ENCODE data around the gene KCTD3. TPM values are rescaled to one million over a fixed set of nuclear protein-coding genes. Genes with fewer than 3 reads are reported as not detected.

The KCTD3 gene
- total RNA-seq, 1 experiment from 2014 or later, result 39.3 TPM

- no peak overlapping the region for H4K8ac ChIP-seq (replicated peaks; ENCODE audit: insufficient read length, low read depth, low read length)
- H3K18ac ChIP-seq (ENCODE audit: insufficient read length, low read depth, low read length), result no peak overlapping the region
- H3K23ac ChIP-seq (ENCODE audit: insufficient read length, low read depth, low read length), result no peak overlapping the region
- H2BK15ac ChIP-seq (ENCODE audit: low read depth, low read length), result no peak overlapping the region
- Mint-ChIP-seq H3K4me1 (peaks cover 28 to 33% of the 10 kb centered on the region in 2 experiments), H3K36me3 (ENCODE audit: insufficient read depth in 1 of 3, low read depth in 3 of 3) (peaks cover 8 to 28% (median 26%) of the 10 kb centered on the region in 3 experiments; a peak in 6 of 7 replicates), H3K4me3 (no peak overlapping the region), H3K27ac (peak overlapping the region in 2 of 3 experiments; percentile 40 to 54; a peak in 2 of 7 replicates), H3K27me3 (ENCODE audit: low read depth) (no peaks in the 10 kb centered on the region), H3K9me3 (no peaks in the 10 kb centered on the region)
- no peak for TF ChIP-seq CTCF (conservative IDR thresholded peaks at IDR 0.05)
- no CpG with 5 or more reads among the region's 2 CpGs for WGBS (ENCODE audit: extremely low coverage, insufficient read length, low lambda C conversion rate)
- H2AK5ac ChIP-seq (ENCODE audit: insufficient read length, low read length), result no peak overlapping the region
- no peak overlapping the region for H2BK5ac ChIP-seq (ENCODE audit: insufficient read length, low read length)
- no peak overlapping the region for H3K56ac ChIP-seq (ENCODE audit: insufficient read length, low read depth, low read length)
- H3K79me1 ChIP-seq (ENCODE audit: insufficient read depth, low read depth, low read length, poor library complexity, severe bottlenecking), result no peaks in the 10 kb centered on the region
- no peaks in the 10 kb centered on the region for H3K9me3 ChIP-seq (ENCODE audit: control insufficient read depth, low read depth, low read length)
- H4K20me1 ChIP-seq (ENCODE audit: control insufficient read depth, insufficient read depth, insufficient read length), result no peaks in the 10 kb centered on the region
- H2AFZ ChIP-seq (ENCODE audit: low read length), result no peak overlapping the region
- H2BK120ac ChIP-seq (ENCODE audit: low read depth, low read length, poor library complexity, severe bottlenecking), result no peak overlapping the region
- H3T11ph ChIP-seq (ENCODE audit: low read length), result no peak overlapping the region
- no peak overlapping the region for H3K14ac ChIP-seq (ENCODE audit: insufficient read depth, low read length)
- no peaks in the 10 kb centered on the region for H3K27me3 ChIP-seq (ENCODE audit: insufficient read depth, low read length)
- H3K4ac ChIP-seq (ENCODE audit: low read depth, low read length), result no peak overlapping the region
- no peak for DNase-seq
- H3K4me2 ChIP-seq (ENCODE audit: insufficient read depth, insufficient read length, low read length), result no peak overlapping the region
- H3K27ac ChIP-seq (ENCODE audit: insufficient read length, low read depth, low read length), result no peak overlapping the region
- H3K79me2 ChIP-seq (ENCODE audit: insufficient read depth, low read length), result no peaks in the 10 kb centered on the region
- no peak overlapping the region for H2BK20ac ChIP-seq (ENCODE audit: low read depth, low read length, poor library complexity, severe bottlenecking)
- no peak overlapping the region for H3K9ac ChIP-seq (ENCODE audit: extremely low read depth, insufficient read length, low read length)
- no peak overlapping the region for H2BK12ac ChIP-seq (ENCODE audit: insufficient read length, low read depth, low read length)
- no peaks in the 10 kb centered on the region; the same call in 1 of the 2 replicates for H3K4me1 ChIP-seq (ENCODE audit: insufficient read depth, low read length)
- no peak overlapping the region for H4K91ac ChIP-seq (ENCODE audit: insufficient read length, low read depth, low read length)
- no peaks in the 10 kb centered on the region for H3K23me2 ChIP-seq (ENCODE audit: insufficient read length, low read depth, low read length, poor library complexity, severe bottlenecking)
- H4K5ac ChIP-seq (ENCODE audit: insufficient read length, low read depth, low read length), result no peak overlapping the region
Observed at GRCh38 chr1:215601276-215601675, 34.2 kb downstream of the KCTD3 start.

Measured in H9 (cell line).